ENCODE measurements around the gene CHD6. TPM values are rescaled to one million over a fixed set of nuclear protein-coding genes. Genes with fewer than 3 reads are reported as not detected.

The CHD6 gene
- total RNA-seq, 6 experiments from 2014 or later: 24.7 to 28.9 (median 27.1) TPM

GRCh38 chr20:41357424-41358163 lies 260.6 kb downstream of the CHD6 start:
- peak; percentile 48 for TF ChIP-seq CTCF (IDR thresholded peaks at IDR 0.05)
- H3K36me3 Mint-ChIP-seq (ENCODE audit: low read depth): no peaks in the 10 kb centered on the region; the same call in 1 of the 2 replicates
- H3K9me3 Mint-ChIP-seq: no peaks in the 10 kb centered on the region
- H3K27me3 Mint-ChIP-seq (ENCODE audit: insufficient read depth): no peaks in the 10 kb centered on the region; the same call in 1 of the 2 replicates
- H3K4me3 Mint-ChIP-seq: no peak overlapping the region
- H3K4me1 Mint-ChIP-seq (ENCODE audit: low read depth): no peaks in the 10 kb centered on the region
- no peak for DNase-seq
- no peak overlapping the region for H3K27ac Mint-ChIP-seq

GRCh38 chr20:41356951-41357350 lies 261.2 kb downstream of the CHD6 start:
- no peak for TF ChIP-seq CTCF (IDR thresholded peaks at IDR 0.05)
- Mint-ChIP-seq H3K9me3 (no peaks in the 10 kb centered on the region), H3K4me3 (no peak overlapping the region), H3K27me3 (ENCODE audit: insufficient read depth) (no peaks in the 10 kb centered on the region; the same call in 1 of the 2 replicates), H3K27ac (no peak overlapping the region), H3K4me1 (ENCODE audit: low read depth) (no peaks in the 10 kb centered on the region), H3K36me3 (ENCODE audit: low read depth) (no peaks in the 10 kb centered on the region; the same call in 1 of the 2 replicates)
- DNase-seq: no peak

GRCh38 chr20:41355598-41356203 lies 262.5 kb downstream of the CHD6 start:
- H3K4me3 Mint-ChIP-seq: no peak overlapping the region

GRCh38 chr20:41355192-41355591 lies 263.0 kb downstream of the CHD6 start:
- Mint-ChIP-seq H3K9me3 (no peaks in the 10 kb centered on the region), H3K27ac (no peak overlapping the region), H3K36me3 (ENCODE audit: low read depth) (peaks cover 6% of the 10 kb centered on the region; the same call in 1 of the 2 replicates), H3K4me1 (ENCODE audit: low read depth) (no peaks in the 10 kb centered on the region), H3K27me3 (ENCODE audit: insufficient read depth) (no peaks in the 10 kb centered on the region; the same call in 1 of the 2 replicates), H3K4me3 (no peak overlapping the region)
- no peak for DNase-seq
- no peak for TF ChIP-seq CTCF (IDR thresholded peaks at IDR 0.05)

More at GRCh38 chr20:41355598-41356203, 262.5 kb downstream of the CHD6 start:
- DNase-seq: no peak
- Mint-ChIP-seq H3K27me3 (ENCODE audit: insufficient read depth) (no peaks in the 10 kb centered on the region; the same call in 1 of the 2 replicates), H3K4me1 (ENCODE audit: low read depth) (no peaks in the 10 kb centered on the region), H3K27ac (no peak overlapping the region), H3K9me3 (no peaks in the 10 kb centered on the region), H3K36me3 (ENCODE audit: low read depth) (peaks cover under 1% of the 10 kb centered on the region; the same call in 1 of the 2 replicates)
- TF ChIP-seq CTCF (IDR thresholded peaks at IDR 0.05): no peak

GRCh38 chr20:41353530-41353929 lies 264.6 kb downstream of the CHD6 start:
- Mint-ChIP-seq H3K4me3 (no peak overlapping the region), H3K36me3 (ENCODE audit: low read depth) (peaks cover 6% of the 10 kb centered on the region; the same call in 1 of the 2 replicates), H3K4me1 (ENCODE audit: low read depth) (no peaks in the 10 kb centered on the region), H3K27ac (no peak overlapping the region), H3K27me3 (ENCODE audit: insufficient read depth) (no peaks in the 10 kb centered on the region; the same call in 1 of the 2 replicates), H3K9me3 (no peaks in the 10 kb centered on the region)
- no peak for TF ChIP-seq CTCF (IDR thresholded peaks at IDR 0.05)
- DNase-seq: no peak

Data from HFFc6 (cell line).